Measurements from ENCODE around the gene HCAR2. TPM values are rescaled to one million over a fixed set of nuclear protein-coding genes. Genes with fewer than 3 reads are reported as not detected.

Gene HCAR2
- total RNA-seq, 2 donors from 2014 or later: not detected

DNA sequence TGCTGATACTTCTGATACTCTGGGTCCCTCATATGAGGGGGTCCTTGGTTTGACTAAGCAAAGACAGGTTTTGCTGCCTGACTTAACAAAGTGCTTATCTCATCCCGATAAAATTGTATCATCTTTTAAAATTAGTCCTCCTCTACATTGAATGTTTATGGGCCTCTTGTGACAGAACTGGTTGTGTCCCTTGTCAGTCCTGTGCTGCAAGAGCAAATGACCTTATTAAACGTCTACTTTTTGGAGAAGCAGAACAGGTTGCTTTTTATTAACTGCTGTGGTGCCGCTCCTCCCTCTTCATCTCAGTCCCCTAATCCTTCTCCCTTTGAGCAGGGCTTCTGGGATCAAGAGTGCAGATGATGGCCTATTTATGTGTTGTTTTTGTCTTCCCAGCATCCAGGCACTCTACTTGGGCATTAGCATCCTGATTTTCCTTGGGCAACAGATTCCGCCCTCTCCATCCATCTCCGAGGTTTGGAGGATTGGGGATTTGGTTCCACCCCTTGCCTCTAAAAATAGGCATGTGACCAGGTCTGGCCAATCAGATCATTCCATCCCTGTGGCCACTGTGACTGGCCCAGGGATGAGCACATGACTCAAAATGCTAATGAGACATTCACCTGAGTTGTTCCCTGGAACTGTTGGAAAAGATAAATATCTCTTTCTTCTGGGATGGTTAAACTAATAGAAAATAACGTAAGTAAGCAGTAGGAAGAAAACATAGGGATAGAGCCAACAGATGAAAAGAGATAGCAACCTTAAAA is 46.6 kb upstream of the HCAR2 start:
- H3K27ac ChIP-seq (ENCODE audit: low read depth, low read length): no peak overlapping the region
- H3K9ac ChIP-seq (ENCODE audit: extremely low read depth, low read length, poor library complexity, severe bottlenecking): no peak overlapping the region
- Mint-ChIP-seq H3K36me3 (ENCODE audit: low read depth) (peaks cover 11% of the 10 kb centered on the region), H3K9me3 (peaks cover 2% of the 10 kb centered on the region), H3K4me1 (peaks cover 19% of the 10 kb centered on the region), H3K4me3 (no peak overlapping the region), H3K27ac (peak overlapping the region; percentile 7), H3K27me3 (ENCODE audit: insufficient read depth) (no peaks in the 10 kb centered on the region)
- WGBS, 2 experiments (ENCODE audit: insufficient coverage in 1 of 2, insufficient read length in 1 of 2): 93% methylated on average over 5 to 6 of the region's 6 CpGs
- H3K4me1 ChIP-seq (ENCODE audit: control insufficient read depth, insufficient read depth, low read length): peaks cover 4% of the 10 kb centered on the region
- H3K36me3 ChIP-seq (ENCODE audit: control insufficient read depth, insufficient read depth, low read length): peaks cover 12% of the 10 kb centered on the region
- TF ChIP-seq, protein P1, sequence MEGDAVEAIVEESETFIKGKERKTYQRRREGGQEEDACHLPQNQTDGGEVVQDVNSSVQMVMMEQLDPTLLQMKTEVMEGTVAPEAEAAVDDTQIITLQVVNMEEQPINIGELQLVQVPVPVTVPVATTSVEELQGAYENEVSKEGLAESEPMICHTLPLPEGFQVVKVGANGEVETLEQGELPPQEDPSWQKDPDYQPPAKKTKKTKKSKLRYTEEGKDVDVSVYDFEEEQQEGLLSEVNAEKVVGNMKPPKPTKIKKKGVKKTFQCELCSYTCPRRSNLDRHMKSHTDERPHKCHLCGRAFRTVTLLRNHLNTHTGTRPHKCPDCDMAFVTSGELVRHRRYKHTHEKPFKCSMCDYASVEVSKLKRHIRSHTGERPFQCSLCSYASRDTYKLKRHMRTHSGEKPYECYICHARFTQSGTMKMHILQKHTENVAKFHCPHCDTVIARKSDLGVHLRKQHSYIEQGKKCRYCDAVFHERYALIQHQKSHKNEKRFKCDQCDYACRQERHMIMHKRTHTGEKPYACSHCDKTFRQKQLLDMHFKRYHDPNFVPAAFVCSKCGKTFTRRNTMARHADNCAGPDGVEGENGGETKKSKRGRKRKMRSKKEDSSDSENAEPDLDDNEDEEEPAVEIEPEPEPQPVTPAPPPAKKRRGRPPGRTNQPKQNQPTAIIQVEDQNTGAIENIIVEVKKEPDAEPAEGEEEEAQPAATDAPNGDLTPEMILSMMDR (conservative IDR thresholded peaks at IDR 0.05): no peak
- peak; percentile 80 for DNase-seq
- no peaks in the 10 kb centered on the region for H3K9me3 ChIP-seq (ENCODE audit: control insufficient read depth, low read length)
- H3K27me3 ChIP-seq (ENCODE audit: control insufficient read depth, insufficient read depth, low read length, poor library complexity, severe bottlenecking): no peaks in the 10 kb centered on the region
- no peak overlapping the region for H3K4me3 ChIP-seq (ENCODE audit: low read length)

DNA sequence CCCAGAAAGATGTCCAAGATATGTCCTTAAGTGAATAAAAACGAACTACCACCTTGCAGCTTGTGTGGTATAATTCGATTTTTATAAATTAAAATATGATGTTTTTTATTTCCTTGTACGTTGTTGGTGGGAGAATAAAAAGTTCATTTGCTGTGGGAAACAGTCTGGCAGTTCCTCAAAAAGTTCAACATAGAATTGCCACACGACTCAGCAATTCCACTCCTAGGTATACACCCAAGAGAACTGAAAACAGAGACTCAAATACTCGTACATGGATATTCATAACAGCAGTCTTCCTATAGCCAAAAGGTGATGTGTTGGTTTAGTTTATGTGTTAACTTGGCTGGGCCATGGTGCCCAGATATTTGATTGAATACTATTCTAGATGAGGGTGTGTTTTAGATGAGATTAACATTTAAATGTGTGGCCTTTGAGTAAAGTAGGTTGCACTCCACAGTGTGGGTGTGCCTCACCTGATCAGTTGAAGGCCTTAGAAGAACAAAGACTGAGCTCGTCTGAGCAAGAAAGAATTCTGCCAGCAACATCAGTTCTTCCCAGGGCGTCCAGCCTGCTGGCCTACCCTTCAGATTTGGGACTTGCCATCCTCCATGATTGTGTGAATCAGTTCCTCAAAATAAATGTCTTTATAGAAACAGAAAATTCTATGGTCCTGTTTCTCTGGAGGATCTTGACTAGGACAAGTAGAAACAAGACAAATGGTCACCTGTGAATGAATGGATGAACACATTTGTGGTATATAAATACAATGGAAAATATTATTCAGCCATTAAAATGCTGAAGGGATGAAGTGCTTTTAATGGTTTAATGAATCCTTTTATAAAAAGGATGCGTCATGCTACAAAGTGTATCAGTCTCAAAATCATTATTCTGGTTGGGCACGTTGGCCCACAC is 44.3 kb upstream of the HCAR2 start:
- Histone ChIP-seq H3K36me3 (ENCODE audit: control insufficient read depth, insufficient read depth, low read length) (no peaks in the 10 kb centered on the region), H3K4me3 (ENCODE audit: low read length) (no peak overlapping the region), H3K4me1 (ENCODE audit: control insufficient read depth, insufficient read depth, low read length) (peaks cover 4% of the 10 kb centered on the region), H3K27me3 (ENCODE audit: control insufficient read depth, insufficient read depth, low read length, poor library complexity, severe bottlenecking) (no peaks in the 10 kb centered on the region), H3K27ac (ENCODE audit: low read depth, low read length) (no peak overlapping the region), H3K9me3 (ENCODE audit: control insufficient read depth, low read length) (no peaks in the 10 kb centered on the region), H3K9ac (ENCODE audit: extremely low read depth, low read length, poor library complexity, severe bottlenecking) (no peak overlapping the region)
- no peaks in the 10 kb centered on the region for H3K36me3 Mint-ChIP-seq (ENCODE audit: low read depth)
- no peak for DNase-seq
- H3K27ac Mint-ChIP-seq: no peak overlapping the region
- H3K4me3 Mint-ChIP-seq: no peak overlapping the region
- H3K4me1 Mint-ChIP-seq: peaks cover 10% of the 10 kb centered on the region
- TF ChIP-seq, protein P1 (conservative IDR thresholded peaks at IDR 0.05): no peak
- no peaks in the 10 kb centered on the region for H3K27me3 Mint-ChIP-seq (ENCODE audit: insufficient read depth)
- WGBS, 2 experiments (ENCODE audit: insufficient coverage in 1 of 2, insufficient read length in 1 of 2): 89 to 92% methylated on average over 6 to 9 of the region's 9 CpGs
- peaks cover 8% of the 10 kb centered on the region for H3K9me3 Mint-ChIP-seq

DNA sequence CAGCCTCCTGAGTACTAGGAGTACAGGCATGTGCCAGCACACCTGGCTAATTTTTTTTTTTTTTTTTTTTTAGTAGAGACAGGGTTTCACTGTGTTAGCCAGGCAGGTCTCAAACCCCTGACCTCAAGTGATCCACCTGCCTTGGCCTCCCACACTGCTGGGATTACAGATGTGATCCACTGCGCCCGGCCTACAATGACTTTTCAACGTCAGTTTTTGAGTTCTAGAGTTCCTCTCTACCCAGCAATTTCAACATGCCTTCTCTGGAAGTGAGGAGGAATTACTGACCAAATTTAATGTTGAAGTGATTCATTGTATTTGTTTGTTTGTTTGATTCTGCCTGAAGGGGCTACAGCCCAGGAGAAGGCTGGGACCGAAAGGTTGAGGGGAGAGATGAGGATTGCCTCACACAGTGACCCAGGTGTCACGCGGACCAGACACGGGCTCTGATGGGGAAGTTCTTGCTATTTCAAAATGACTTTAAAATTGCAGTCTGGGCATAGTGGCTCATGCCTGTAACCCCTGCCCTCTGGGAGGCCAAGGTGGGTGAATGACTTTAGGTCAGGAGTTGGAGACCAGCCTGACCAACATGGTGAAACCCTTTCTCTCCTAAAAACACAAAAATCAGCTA is 40.9 kb upstream of the HCAR2 start:
- no peak overlapping the region for H3K4me3 Mint-ChIP-seq

More for the DNA sequence above, 40.9 kb upstream of the HCAR2 start:
- no peaks in the 10 kb centered on the region for H3K27me3 Mint-ChIP-seq (ENCODE audit: insufficient read depth)
- H3K9ac ChIP-seq (ENCODE audit: extremely low read depth, low read length, poor library complexity, severe bottlenecking): no peak overlapping the region
- H3K4me1 Mint-ChIP-seq: no peaks in the 10 kb centered on the region
- no peak overlapping the region for H3K27ac Mint-ChIP-seq
- H3K9me3 Mint-ChIP-seq: peaks cover 6% of the 10 kb centered on the region
- H3K27ac ChIP-seq (ENCODE audit: low read depth, low read length): no peak overlapping the region
- H3K4me1 ChIP-seq (ENCODE audit: control insufficient read depth, insufficient read depth, low read length): no peaks in the 10 kb centered on the region
- H3K27me3 ChIP-seq (ENCODE audit: control insufficient read depth, insufficient read depth, low read length, poor library complexity, severe bottlenecking): no peaks in the 10 kb centered on the region
- no peaks in the 10 kb centered on the region for H3K9me3 ChIP-seq (ENCODE audit: control insufficient read depth, low read length)
- no peak overlapping the region for H3K4me3 ChIP-seq (ENCODE audit: low read length)
- no peaks in the 10 kb centered on the region for H3K36me3 Mint-ChIP-seq (ENCODE audit: low read depth)
- no peak for DNase-seq
- WGBS, 2 experiments (ENCODE audit: insufficient coverage in 1 of 2, insufficient read length in 1 of 2): 94 to 98% methylated on average over 6 to 7 of the region's 7 CpGs
- H3K36me3 ChIP-seq (ENCODE audit: control insufficient read depth, insufficient read depth, low read length): no peaks in the 10 kb centered on the region
- TF ChIP-seq, protein P1 (conservative IDR thresholded peaks at IDR 0.05): no peak
